DMS53 (cell line): ENCODE data around the gene DSTN.

Experiments
- DNase-seq: peaks from one replicate; lab custom pipeline; 2025; lab: John Stamatoyannopoulos, UW

Gene DSTN

GRCh38 chr20:17612287-17612991 is 42.6 kb downstream of the DSTN start:
- DNase-seq: peak; percentile 42

GRCh38 chr20:17612992-17613327 is 43.1 kb downstream of the DSTN start:
- no peak for DNase-seq

GRCh38 chr20:17613328-17614175 is 43.7 kb downstream of the DSTN start:
- no peak for DNase-seq

GRCh38 chr20:17614176-17614811 is 44.4 kb downstream of the DSTN start:
- DNase-seq: peak; percentile 41

GRCh38 chr20:17614812-17615644 is 45.2 kb downstream of the DSTN start:
- DNase-seq: no peak

- peak; percentile 85 for DNase-seq
Observed at GRCh38 chr20:17615645-17616479, 46.0 kb downstream of the DSTN start.

- DNase-seq: no peak
Observed at GRCh38 chr20:17616480-17617211, 46.8 kb downstream of the DSTN start.

GRCh38 chr20:17617212-17617867 is 47.5 kb downstream of the DSTN start:
- DNase-seq: peak; percentile 74

GRCh38 chr20:17617868-17618672 is 48.2 kb downstream of the DSTN start:
- DNase-seq: peak; percentile 50

GRCh38 chr20:17618673-17619013 is 48.8 kb downstream of the DSTN start:
- no peak for DNase-seq

GRCh38 chr20:17619351-17620093 is 49.6 kb downstream of the DSTN start:
- no peak for DNase-seq

GRCh38 chr20:17620371-17621228 is 50.7 kb downstream of the DSTN start:
- no peak for DNase-seq

GRCh38 chr20:17621229-17621968 is 51.5 kb downstream of the DSTN start:
- DNase-seq: no peak

- no peak for DNase-seq
Observed at GRCh38 chr20:17622086-17622850, 52.4 kb downstream of the DSTN start.

- DNase-seq: no peak
Observed at GRCh38 chr20:17622851-17623508, 53.1 kb downstream of the DSTN start.
